Esophagus muscularis mucosa (tissue), 4 donors: ENCODE results near the gene PPP1R3G.

Experiments used
- CTCF ChIP-seq, 3 experiments: fragments of 200-600 bp in 2 of 3; fragments of 450-650 bp in 1 of 3; sonication (generic) in 2 of 3; IDR thresholded peaks; one replicate each; pipeline ENCODE4 v1.5.1; 2017 to 2019; ENCODE audit warnings: antibody characterized with exemption in 3 of 3, mild to moderate bottlenecking in 2 of 3, moderate library complexity in 1 of 3
- EP300 ChIP-seq: sonication (generic); formaldehyde crosslinking; IDR thresholded peaks from one replicate; pipeline ENCODE4 v1.6.1; 2017; ENCODE audit warnings: antibody characterized with exemption
- POLR2A ChIP-seq: fragments of 450-650 bp; IDR thresholded peaks from one replicate; pipeline ENCODE4 v1.6.1; 2017; ENCODE audit warnings: antibody characterized with exemption, moderate library complexity, mild to moderate bottlenecking, low read depth
- POLR2AphosphoS5 ChIP-seq, 2 donors: sonication (generic); formaldehyde crosslinking; IDR thresholded peaks; one replicate each; pipeline ENCODE4 v1.6.1; 2017; ENCODE audit warnings: antibody characterized with exemption in 2 of 2

GRCh38 chr6:5061152-5061551, 24.0 kb upstream of the PPP1R3G start:
- no peak for TF ChIP-seq POLR2AphosphoS5 (IDR thresholded peaks at IDR 0.05)
- no peak for TF ChIP-seq CTCF (IDR thresholded peaks at IDR 0.05)
- no peak for TF ChIP-seq EP300
- no peak for TF ChIP-seq POLR2A
